Activated CD8-positive, alpha-beta memory T cell treated with anti-CD3 and anti-CD28 coated beads, Interleukin-2, amount 50 U/mL, for 4 hours (primary cell): ENCODE data around the gene NDUFB5.
"Not testable (repeated sequence)": the region's sequence is repeated elsewhere in the genome, so short reads cannot be mapped to it uniquely, and the experiment has no call there.

Source experiments
- DNase-seq: peaks from one replicate; pipeline ENCODE4 v3.0.0-alpha.2; 2020

NDUFB5 gene

GRCh38 chr3:179640469-179640868 is 35.9 kb downstream of the NDUFB5 start:
- DNase-seq: no peak

- DNase-seq: no peak
Observed at GRCh38 chr3:179642871-179643270, 38.3 kb downstream of the NDUFB5 start.

GRCh38 chr3:179643837-179644236 is 39.2 kb downstream of the NDUFB5 start:
- DNase-seq: not testable (repeated sequence)

- DNase-seq: no peak
Observed at GRCh38 chr3:179646177-179646576, 41.6 kb downstream of the NDUFB5 start.

DNA sequence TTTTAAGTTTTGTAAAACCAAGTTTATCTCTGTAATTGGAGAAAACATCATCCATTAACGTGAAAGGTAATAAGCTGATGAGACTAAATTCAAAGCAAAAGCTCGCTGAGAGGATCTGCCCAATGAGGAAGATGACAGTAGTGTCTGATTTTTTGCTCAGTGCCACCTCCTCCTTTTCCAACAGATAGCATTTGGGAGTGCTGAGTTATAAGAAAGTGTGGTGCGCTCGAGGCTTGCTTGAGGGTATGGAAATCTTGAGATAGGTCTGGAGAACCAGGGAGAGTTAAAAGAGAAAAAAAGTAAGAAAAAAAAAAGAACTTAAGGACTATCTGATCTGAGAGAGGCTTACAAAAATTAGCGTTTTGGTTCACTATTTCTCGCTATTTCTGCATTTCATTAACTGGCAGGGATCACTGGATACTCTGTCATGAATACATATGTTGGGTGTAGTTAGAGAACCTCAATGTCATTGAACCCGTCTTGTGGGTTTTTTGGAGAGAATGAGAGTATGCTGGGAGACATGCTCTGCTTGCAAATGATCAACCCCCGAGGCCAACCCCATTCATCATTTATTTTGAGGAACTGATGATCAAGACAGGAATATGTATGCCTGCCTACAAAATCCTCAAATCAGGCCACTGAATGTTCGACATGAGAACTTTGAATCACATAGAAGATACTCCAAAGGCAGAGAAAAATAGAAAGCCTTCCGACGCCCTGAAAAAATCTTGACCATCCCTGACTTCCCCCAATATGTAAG is 47.3 kb downstream of the NDUFB5 start:
- DNase-seq: no peak

DNA sequence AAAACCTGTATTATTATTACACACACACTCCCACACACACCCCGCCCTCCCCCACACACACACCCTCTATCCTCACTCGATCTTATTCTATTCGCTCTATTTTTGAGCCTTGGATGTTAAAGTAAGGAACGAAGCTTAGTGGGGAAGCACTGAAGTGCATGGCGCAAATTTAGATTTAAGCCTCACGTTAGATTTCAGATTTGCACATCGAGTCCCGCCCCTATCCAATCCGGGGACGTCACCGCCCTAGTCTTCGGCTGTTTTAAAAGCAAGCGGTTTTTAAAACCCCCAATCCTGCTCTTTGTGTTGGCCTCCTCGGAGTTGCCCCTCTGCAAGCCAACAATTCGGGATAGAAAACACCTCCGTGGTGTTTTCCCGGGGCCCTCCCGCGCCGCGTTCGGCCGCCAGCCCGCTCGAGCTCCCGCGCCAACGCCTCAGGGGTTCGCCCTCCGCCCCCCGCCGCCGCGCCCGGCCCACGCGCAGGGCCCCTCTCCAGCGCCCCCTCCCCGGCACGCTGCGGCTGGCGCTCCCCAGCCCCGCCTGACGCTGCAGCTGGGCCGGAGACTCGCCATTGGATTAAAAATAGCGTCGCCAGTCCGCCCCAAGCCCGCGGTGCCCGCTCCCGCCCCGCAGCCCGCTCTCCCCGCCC is 48.0 kb downstream of the NDUFB5 start, which contains the start of gene USP13:
Gene USP13, plus strand, starts transcription at position 594 of the 649 bp plus-strand sequence. CDS start 186 bp downstream, outside the sequence.
- DNase-seq: no peak

- peak; percentile 65 for DNase-seq
Observed at GRCh38 chr3:179653096-179653797, 48.7 kb downstream of the NDUFB5 start.

DNA sequence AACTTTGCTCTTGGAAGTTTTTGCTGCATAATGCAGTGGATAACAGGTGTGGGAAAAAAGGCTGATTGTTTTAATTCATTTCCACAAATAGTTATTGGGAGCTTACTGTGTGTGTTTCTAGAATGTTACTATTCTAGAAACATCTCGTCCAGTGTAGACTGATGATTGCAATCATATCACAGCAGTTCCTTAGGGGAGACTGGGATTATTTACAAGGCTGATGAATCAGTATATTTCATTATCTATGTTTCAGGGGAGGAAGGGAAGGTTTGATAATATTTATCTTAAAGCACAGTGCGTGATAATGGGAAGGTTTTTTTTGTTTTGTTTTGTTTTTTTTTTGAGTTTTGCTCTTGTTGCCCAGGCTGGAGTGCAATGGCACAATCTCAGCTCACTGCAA is 50.6 kb downstream of the NDUFB5 start:
- no peak for DNase-seq

DNA sequence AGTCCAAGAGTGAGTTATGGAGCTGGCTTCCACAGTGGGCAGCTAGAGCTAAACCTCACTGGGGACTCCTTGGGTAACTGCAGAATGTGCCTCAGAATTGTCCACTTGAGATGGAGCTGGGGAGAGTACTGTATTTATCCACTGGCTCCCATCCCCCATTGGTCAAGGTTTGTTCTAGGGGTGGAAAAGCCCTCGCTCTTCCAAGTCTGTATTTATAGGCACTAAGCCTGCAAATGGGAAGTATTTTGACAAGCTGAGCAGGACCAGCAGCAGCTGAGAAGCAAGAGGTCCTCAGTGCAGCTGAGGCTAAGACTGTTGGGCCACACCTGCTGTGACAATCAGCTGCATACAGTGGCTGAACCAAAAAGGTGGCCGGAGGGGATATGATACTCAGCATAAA is 54.0 kb downstream of the NDUFB5 start:
- no peak for DNase-seq

DNA sequence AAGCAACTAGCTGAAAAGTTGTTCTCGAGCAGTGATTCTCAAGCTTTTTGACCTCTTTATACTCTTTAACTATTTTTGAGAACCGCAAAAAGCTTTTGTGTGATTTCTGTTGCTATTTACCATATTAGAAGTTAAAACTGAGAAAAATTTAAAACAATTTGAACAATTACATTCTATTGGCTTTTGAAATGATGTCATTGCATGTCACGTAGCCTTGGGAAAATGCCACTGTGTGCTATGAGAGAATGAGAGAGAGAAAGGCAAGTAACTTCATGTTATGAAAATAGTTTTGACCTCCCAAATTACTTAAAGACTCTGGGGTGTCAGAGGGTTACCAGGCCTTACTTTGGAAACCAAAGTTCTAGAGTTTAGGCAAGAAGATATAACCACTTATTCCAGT is 56.3 kb downstream of the NDUFB5 start:
- no peak for DNase-seq

DNA sequence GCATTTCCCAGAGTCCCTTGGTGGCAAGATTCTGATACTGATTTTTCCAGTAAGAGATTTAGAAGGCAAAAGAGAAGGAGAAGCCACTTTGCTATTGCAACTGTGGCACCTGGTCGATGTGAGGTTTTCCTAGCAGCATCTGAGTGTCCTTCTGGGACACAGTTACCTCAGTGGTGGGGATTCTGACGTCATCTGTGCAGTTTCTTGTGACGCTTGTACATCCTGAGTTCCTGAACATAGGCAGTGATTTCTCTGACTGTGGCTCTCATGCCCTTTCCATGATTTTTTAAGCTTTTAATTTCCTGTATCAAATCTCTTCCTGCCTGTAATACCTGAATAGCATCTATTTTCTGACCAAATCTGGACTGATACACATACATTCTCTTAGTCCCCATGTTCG is 57.2 kb downstream of the NDUFB5 start:
- DNase-seq: no peak

DNA sequence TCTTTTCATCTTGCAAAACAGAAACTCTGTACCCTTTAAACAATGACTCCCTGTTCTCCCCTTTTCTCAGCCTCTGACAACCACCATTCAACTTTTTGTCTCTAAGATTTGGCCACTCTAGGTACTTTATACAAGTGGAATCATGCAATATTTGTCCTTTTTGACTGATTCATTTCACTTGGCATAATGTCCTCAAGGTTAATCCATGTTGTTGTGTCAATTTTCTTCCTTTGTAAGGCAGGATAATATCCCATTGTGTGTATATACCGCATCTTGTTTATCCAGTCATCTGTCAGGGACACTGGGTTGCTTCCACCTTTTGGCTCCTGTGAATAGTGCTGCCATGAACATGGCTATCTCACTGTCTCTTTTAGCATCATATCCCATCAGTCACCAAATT is 58.5 kb downstream of the NDUFB5 start:
- DNase-seq: no peak

DNA sequence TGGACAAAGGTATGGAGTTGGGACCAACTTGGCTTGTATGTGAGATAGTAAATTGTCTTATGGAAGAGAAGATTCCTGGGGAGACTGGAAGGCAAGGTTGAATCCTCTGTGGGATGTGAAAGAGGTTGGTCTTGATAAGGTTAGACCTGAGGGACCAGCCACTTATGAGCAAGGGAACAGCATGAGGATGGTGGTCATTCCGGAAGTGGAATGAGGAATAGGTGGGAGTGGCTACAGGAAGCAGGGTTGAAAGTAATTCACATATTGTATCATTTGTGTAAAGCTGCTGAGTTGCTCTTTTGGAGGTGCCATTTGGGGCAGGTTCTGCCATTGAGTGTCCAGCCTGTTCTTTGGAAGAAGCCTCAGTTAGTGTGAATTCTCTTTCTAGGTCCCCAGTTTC is 61.4 kb downstream of the NDUFB5 start:
- no peak for DNase-seq

GRCh38 chr3:179666436-179667035 is 61.9 kb downstream of the NDUFB5 start:
- no peak for DNase-seq

- no peak for DNase-seq
Observed at GRCh38 chr3:179668429-179668828, 63.8 kb downstream of the NDUFB5 start.

DNA sequence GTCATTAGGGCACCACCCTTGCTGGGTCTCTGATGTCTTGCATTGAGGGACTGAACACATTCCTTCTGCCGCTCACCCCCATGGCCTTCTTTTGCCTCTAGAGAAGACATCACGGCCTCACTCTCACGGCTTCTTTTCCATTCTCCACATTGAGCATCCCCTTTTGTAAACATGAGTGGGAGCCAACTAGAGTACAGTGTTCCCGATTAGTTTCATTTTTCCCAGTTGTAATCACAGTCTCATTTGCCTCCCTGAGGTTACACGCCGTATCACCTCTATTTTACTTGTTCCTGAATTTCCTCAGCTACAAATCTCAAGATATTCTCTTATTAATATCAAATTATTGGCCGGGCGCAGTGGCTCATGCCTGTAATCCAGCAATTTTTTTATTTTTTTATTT is 65.7 kb downstream of the NDUFB5 start:
- no peak for DNase-seq

DNA sequence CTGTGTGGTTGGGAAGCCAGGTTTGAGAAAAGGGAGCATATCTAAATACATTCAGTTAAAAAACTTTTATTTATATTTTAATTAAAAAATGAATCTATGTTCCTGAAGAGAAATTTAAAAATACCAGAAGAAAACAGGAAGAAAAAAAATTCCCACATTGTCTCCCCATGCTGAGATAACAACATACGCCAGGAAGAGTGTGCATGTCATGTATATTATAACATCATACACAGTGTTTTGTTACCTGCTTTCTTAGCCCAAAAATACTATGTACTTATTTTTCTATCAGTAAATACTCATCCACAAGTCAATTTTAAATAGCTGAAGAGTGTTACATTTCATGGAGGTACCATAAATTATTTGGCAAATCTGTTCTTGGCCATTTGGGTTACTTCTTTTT is 66.7 kb downstream of the NDUFB5 start:
- no peak for DNase-seq

GRCh38 chr3:179671747-179672242 is 67.2 kb downstream of the NDUFB5 start:
- no peak for DNase-seq

DNA sequence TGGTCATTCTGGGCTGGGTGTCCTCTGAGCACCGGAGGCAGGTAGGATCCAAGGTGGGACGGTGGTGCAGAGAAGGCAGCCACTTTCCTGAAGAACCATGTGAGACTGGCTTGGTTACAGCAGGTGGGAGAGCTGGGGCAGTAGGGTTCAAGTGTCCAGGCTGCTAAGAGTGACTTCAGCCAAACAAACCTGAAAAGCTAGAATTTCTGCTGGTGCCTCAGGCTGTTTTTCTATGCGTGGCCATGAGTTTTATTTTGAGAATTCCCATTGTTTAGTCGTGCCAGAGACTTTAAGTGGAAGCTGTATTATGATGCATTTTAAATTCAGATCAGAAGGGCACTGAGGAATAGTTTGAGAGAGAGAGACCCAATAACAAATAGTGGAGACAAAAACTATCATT is 68.3 kb downstream of the NDUFB5 start:
- DNase-seq: no peak

DNA sequence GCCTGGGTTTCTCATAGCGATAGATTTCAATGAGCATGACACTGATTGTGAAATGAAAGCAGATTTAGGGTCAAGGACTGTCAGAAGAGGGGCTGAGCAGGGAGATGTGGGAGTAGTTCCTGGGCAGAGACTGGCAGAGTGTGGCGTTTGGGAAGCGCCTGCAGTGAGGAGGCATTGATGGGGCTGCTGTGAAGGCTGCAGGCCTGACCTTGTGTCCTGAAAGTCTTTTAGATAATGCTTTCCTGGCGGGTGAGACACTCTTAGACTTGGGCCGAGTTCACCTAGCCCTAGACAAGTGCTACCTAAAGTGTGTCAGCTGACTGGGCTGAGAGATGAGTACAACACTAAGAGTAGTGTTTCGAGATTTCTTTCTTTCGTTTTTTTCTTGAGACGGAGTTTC is 68.9 kb downstream of the NDUFB5 start:
- DNase-seq: no peak

DNA sequence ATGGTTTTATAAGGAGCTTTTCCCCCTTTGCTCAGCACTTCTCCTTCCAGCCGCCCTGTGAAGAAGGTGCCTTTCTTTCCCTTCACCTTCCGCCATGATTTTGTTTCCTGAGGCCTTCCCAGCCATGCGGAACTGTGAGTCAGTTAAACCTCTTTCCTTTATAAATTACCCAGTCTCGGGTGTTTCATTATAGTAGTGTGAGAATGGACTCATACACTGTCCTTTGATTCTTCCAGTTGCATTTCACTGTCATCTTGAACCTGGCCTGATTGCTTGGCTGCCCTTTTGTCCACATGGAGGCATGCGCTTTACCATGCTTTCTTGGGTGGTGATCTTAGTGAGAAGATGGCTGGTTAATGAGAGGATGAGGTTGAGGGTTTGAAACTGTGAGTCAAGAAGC is 71.5 kb downstream of the NDUFB5 start:
- DNase-seq: no peak
